ENCODE data around the gene IFNB1. TPM values are rescaled to one million over a fixed set of nuclear protein-coding genes. Genes with fewer than 3 reads are reported as not detected.
A peak's percentile ranks its signal among the peaks of the same experiment; 100 is the strongest.

IFNB1 gene
- total and polyA plus RNA-seq, 2 donors (not counting 1 experiment from before 2014, with no cell fraction given) = 0.17 TPM; not detected in 1

DNA sequence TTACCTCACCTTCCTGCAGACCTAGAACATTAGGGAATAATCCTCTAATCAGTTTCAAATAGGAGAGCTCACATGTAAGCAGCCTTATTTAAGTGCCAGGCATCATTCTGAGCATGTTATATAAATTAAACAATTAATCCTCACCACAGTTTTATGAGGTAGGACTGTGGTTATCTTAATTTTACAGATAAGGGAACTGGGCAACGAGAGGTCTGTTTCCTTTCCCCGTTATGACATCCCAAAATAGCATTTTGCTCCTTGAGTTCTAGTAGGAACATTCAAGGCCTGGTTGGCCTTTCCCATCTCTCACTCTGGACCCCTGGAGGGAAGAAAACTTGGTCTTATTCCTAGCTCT lies 19.1 kb upstream of the IFNB1 start:
- Histone ChIP-seq H2AFZ (ENCODE audit: low read length) (peak overlapping the region; percentile 91), H3K27me3 (ENCODE audit: control insufficient read depth, insufficient read depth, low read length) (no peaks in the 10 kb centered on the region), H3K9ac (ENCODE audit: insufficient read depth, low read length) (no peak overlapping the region), H3K4me2 (ENCODE audit: extremely low read depth, insufficient read depth, low read length) (peak overlapping the region; percentile 96), H3K36me3 (ENCODE audit: control insufficient read depth, insufficient read depth, low read length) (no peaks in the 10 kb centered on the region), H3K4me1 (ENCODE audit: control insufficient read depth, extremely low read depth, insufficient read depth, low read length) (peaks cover 9% of the 10 kb centered on the region), H3K9me3 (ENCODE audit: control insufficient read depth, insufficient read depth, low read depth, low read length) (no peaks in the 10 kb centered on the region), H3K4me3 (replicated peaks in 1 of 4; ENCODE audit: control extremely low read depth in 1 of 4, insufficient read depth in 1 of 4, low read depth in 3 of 4, low read length in 4 of 4) (no peak overlapping the region), H3K27ac (ENCODE audit: insufficient read depth, low read length) (no peak overlapping the region), H3K79me2 (ENCODE audit: control insufficient read depth, insufficient read depth, low read length) (no peaks in the 10 kb centered on the region), H4K20me1 (ENCODE audit: control insufficient read depth, extremely low read depth, insufficient read depth, low read length) (no peaks in the 10 kb centered on the region)
- no peak for DNase-seq (ENCODE audit: low read depth in 2 of 2)
- TF ChIP-seq, protein P1, sequence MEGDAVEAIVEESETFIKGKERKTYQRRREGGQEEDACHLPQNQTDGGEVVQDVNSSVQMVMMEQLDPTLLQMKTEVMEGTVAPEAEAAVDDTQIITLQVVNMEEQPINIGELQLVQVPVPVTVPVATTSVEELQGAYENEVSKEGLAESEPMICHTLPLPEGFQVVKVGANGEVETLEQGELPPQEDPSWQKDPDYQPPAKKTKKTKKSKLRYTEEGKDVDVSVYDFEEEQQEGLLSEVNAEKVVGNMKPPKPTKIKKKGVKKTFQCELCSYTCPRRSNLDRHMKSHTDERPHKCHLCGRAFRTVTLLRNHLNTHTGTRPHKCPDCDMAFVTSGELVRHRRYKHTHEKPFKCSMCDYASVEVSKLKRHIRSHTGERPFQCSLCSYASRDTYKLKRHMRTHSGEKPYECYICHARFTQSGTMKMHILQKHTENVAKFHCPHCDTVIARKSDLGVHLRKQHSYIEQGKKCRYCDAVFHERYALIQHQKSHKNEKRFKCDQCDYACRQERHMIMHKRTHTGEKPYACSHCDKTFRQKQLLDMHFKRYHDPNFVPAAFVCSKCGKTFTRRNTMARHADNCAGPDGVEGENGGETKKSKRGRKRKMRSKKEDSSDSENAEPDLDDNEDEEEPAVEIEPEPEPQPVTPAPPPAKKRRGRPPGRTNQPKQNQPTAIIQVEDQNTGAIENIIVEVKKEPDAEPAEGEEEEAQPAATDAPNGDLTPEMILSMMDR (conservative IDR thresholded peaks at IDR 0.05 in 1 of 2, IDR thresholded peaks at IDR 0.05 in 1 of 2; ENCODE audit: low read depth in 1 of 2, low read length in 2 of 2) = no peak
- no peak for TF ChIP-seq EZH2 (IDR thresholded peaks at IDR 0.05; ENCODE audit: low read length, missing control alignments)

GRCh38 chr9:21096172-21096900 lies 18.6 kb upstream of the IFNB1 start:
- no peaks in the 10 kb centered on the region for H3K27me3 ChIP-seq (ENCODE audit: control insufficient read depth, insufficient read depth, low read length)
- peak overlapping the region; percentile 44 for H3K27ac ChIP-seq (ENCODE audit: insufficient read depth, low read length)
- no peaks in the 10 kb centered on the region for H3K36me3 ChIP-seq (ENCODE audit: control insufficient read depth, insufficient read depth, low read length)
- TF ChIP-seq EZH2 (IDR thresholded peaks at IDR 0.05; ENCODE audit: low read length, missing control alignments) = no peak
- TF ChIP-seq, protein P1 (conservative IDR thresholded peaks at IDR 0.05 in 1 of 2, IDR thresholded peaks at IDR 0.05 in 1 of 2; ENCODE audit: low read depth in 1 of 2, low read length in 2 of 2) = no peak
- H3K9me3 ChIP-seq (ENCODE audit: control insufficient read depth, insufficient read depth, low read depth, low read length) = no peaks in the 10 kb centered on the region
- peak overlapping the region; percentile 96 for H3K4me2 ChIP-seq (ENCODE audit: extremely low read depth, insufficient read depth, low read length)
- H3K9ac ChIP-seq (ENCODE audit: insufficient read depth, low read length) = no peak overlapping the region
- H3K79me2 ChIP-seq (ENCODE audit: control insufficient read depth, insufficient read depth, low read length) = no peaks in the 10 kb centered on the region
- DNase-seq (ENCODE audit: low read depth in 2 of 2) = peak; percentile 26 to 86
- peaks cover 9% of the 10 kb centered on the region for H3K4me1 ChIP-seq (ENCODE audit: control insufficient read depth, extremely low read depth, insufficient read depth, low read length)
- no peaks in the 10 kb centered on the region for H4K20me1 ChIP-seq (ENCODE audit: control insufficient read depth, extremely low read depth, insufficient read depth, low read length)
- H3K4me3 ChIP-seq (replicated peaks in 1 of 4; ENCODE audit: control extremely low read depth in 1 of 4, insufficient read depth in 1 of 4, low read depth in 3 of 4, low read length in 4 of 4) = peak overlapping the region; percentile 26 to 32 (median 29)
- H2AFZ ChIP-seq (ENCODE audit: low read length) = peak overlapping the region; percentile 91

DNA sequence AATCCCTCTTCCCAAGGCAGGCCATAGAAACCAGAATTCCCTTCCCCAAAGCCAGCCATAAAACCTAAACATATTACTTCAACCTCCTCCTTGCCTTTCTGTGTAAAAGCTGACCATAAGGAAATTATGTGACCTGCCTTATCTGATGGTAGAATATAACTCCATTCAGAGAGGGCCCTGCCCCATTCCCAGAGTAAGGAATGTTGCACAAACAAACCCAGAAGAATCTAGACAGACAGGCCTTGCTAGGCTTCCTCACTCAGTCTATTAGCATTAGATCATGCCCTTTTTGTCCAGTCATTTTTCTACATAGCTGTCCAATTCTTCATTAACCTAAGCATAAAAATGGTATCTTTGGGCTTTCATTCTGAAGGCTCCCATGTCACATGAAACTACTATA lies 17.8 kb upstream of the IFNB1 start:
- TF ChIP-seq, protein P1 (conservative IDR thresholded peaks at IDR 0.05 in 1 of 2, IDR thresholded peaks at IDR 0.05 in 1 of 2; ENCODE audit: low read depth in 1 of 2, low read length in 2 of 2) = no peak
- TF ChIP-seq EZH2 (IDR thresholded peaks at IDR 0.05; ENCODE audit: low read length, missing control alignments) = no peak
- Histone ChIP-seq H3K36me3 (ENCODE audit: control insufficient read depth, insufficient read depth, low read length) (no peaks in the 10 kb centered on the region), H3K27me3 (ENCODE audit: control insufficient read depth, insufficient read depth, low read length) (no peaks in the 10 kb centered on the region), H3K9ac (ENCODE audit: insufficient read depth, low read length) (no peak overlapping the region), H3K79me2 (ENCODE audit: control insufficient read depth, insufficient read depth, low read length) (no peaks in the 10 kb centered on the region), H3K27ac (ENCODE audit: insufficient read depth, low read length) (peak overlapping the region; percentile 44), H3K4me1 (ENCODE audit: control insufficient read depth, extremely low read depth, insufficient read depth, low read length) (peaks cover 9% of the 10 kb centered on the region), H3K4me3 (replicated peaks in 1 of 4; ENCODE audit: control extremely low read depth in 1 of 4, insufficient read depth in 1 of 4, low read depth in 3 of 4, low read length in 4 of 4) (peak overlapping the region in 1 of 4 experiments; percentile 32), H3K9me3 (ENCODE audit: control insufficient read depth, insufficient read depth, low read depth, low read length) (no peaks in the 10 kb centered on the region), H4K20me1 (ENCODE audit: control insufficient read depth, extremely low read depth, insufficient read depth, low read length) (no peaks in the 10 kb centered on the region), H2AFZ (ENCODE audit: low read length) (peak overlapping the region; percentile 26), H3K4me2 (ENCODE audit: extremely low read depth, insufficient read depth, low read length) (no peak overlapping the region)
- peak in 1 of 2 donors; percentile 4 for DNase-seq (ENCODE audit: low read depth in 2 of 2)

Data from fibroblast of lung (primary cell).